Measurements from ENCODE around the gene DPF3. TPM values are rescaled to one million over a fixed set of nuclear protein-coding genes. Genes with fewer than 3 reads are reported as not detected.

The DPF3 gene
- polyA plus RNA-seq, 1 experiment: 15.8 TPM

- ChIA-PET POLR2A (no interaction called here), CTCF (interaction anchor here (0.6 to 1.1 kb wide), 2 partner anchors 51 to 255 kb away, joined by 3 read pairs; no protein-coding TSS in a partner anchor)
- no peaks in the 10 kb centered on the region for H3K9me3 ChIP-seq (ENCODE audit: control insufficient read depth, insufficient read depth, low read length)
Observed at GRCh38 chr14:72649603-72650227, 244.2 kb downstream of the DPF3 start.

GRCh38 chr14:72647782-72648181 lies 246.1 kb downstream of the DPF3 start:
- no peak for DNase-seq (ENCODE audit: low read depth, low spot score)
- Histone ChIP-seq H3K27me3 (ENCODE audit: control insufficient read depth, insufficient read depth, low read length) (no peaks in the 10 kb centered on the region), H3K9me3 (ENCODE audit: control insufficient read depth, insufficient read depth, low read length) (no peaks in the 10 kb centered on the region), H3K27ac (ENCODE audit: low read depth, low read length) (peak overlapping the region; percentile 40), H3K4me3 (ENCODE audit: low read depth, low read length) (no peak overlapping the region)
- ChIA-PET CTCF (interaction anchor here (1.0 to 2.4 kb wide), 2 partner anchors 17 to 134 kb away, joined by 4 to 10 read pairs; no protein-coding TSS in a partner anchor), POLR2A (interaction anchor here (1.1 kb wide), 1 partner anchor 246 kb away, joined by 4 read pairs; the partner anchor contains the start of gene DPF3)
- TF ChIP-seq CTCF (IDR thresholded peaks at IDR 0.05; ENCODE audit: low read depth, low read length): no peak

More at GRCh38 chr14:72649603-72650227, 244.2 kb downstream of the DPF3 start:
- DNase-seq (ENCODE audit: low read depth, low spot score): no peak
- no peak overlapping the region for H3K4me3 ChIP-seq (ENCODE audit: low read depth, low read length)
- no peaks in the 10 kb centered on the region for H3K27me3 ChIP-seq (ENCODE audit: control insufficient read depth, insufficient read depth, low read length)
- TF ChIP-seq CTCF (IDR thresholded peaks at IDR 0.05; ENCODE audit: low read depth, low read length): no peak
- H3K27ac ChIP-seq (ENCODE audit: low read depth, low read length): no peak overlapping the region

- no peaks in the 10 kb centered on the region for H3K27me3 ChIP-seq (ENCODE audit: control insufficient read depth, insufficient read depth, low read length)
- H3K27ac ChIP-seq (ENCODE audit: low read depth, low read length): peak overlapping the region; percentile 65
- no peak overlapping the region for H3K4me3 ChIP-seq (ENCODE audit: low read depth, low read length)
- H3K9me3 ChIP-seq (ENCODE audit: control insufficient read depth, insufficient read depth, low read length): peaks cover 4% of the 10 kb centered on the region; the same call in 1 of the 2 replicates
- ChIA-PET POLR2A (interaction anchor here (0.6 to 1.1 kb wide), 2 partner anchors 8 to 247 kb away, joined by 4 to 5 read pairs; partner anchors contain the start of gene DPF3), CTCF (interaction anchor here (1.0 to 2.4 kb wide), 2 partner anchors 18 to 133 kb away, joined by 4 to 10 read pairs; no protein-coding TSS in a partner anchor)
- DNase-seq (ENCODE audit: low read depth, low spot score): no peak
- no peak for TF ChIP-seq CTCF (IDR thresholded peaks at IDR 0.05; ENCODE audit: low read depth, low read length)
Observed at GRCh38 chr14:72646861-72647528, 246.9 kb downstream of the DPF3 start.

GRCh38 chr14:72645706-72646105 lies 248.2 kb downstream of the DPF3 start:
- DNase-seq (ENCODE audit: low read depth, low spot score): no peak
- ChIA-PET CTCF (interaction anchor here (0.7 kb wide), 1 partner anchor 29 kb away, joined by 3 read pairs; no protein-coding TSS in a partner anchor), POLR2A (no interaction called here)
- no peak for TF ChIP-seq CTCF (IDR thresholded peaks at IDR 0.05; ENCODE audit: low read depth, low read length)
- Histone ChIP-seq H3K4me3 (ENCODE audit: low read depth, low read length) (no peak overlapping the region), H3K9me3 (ENCODE audit: control insufficient read depth, insufficient read depth, low read length) (peaks cover 9% of the 10 kb centered on the region; the same call in 1 of the 2 replicates), H3K27ac (ENCODE audit: low read depth, low read length) (peak overlapping the region; percentile 31), H3K27me3 (ENCODE audit: control insufficient read depth, insufficient read depth, low read length) (no peaks in the 10 kb centered on the region)

Measured in AG04450 (cell line).